Fibroblast of the aortic adventitia (primary cell): ENCODE results near the gene IFI44L. TPM values are rescaled to one million over a fixed set of nuclear protein-coding genes. Genes with fewer than 3 reads are reported as not detected.
A peak's percentile ranks its signal among the peaks of the same experiment; 100 is the strongest.

Experiments
- DNase-seq: peaks from one replicate; pipeline ENCODE4 v3.0.0-alpha.2; 2010; ENCODE audit warnings: low read depth
- H3K4me3 ChIP-seq: 2 replicates; pipeline ENCODE4 v1.5.1; 2011; ENCODE audit warnings: low read depth, mild to moderate bottlenecking, control low read depth, low read length, moderate library complexity
- CTCF ChIP-seq: IDR thresholded peaks from 2 replicates; pipeline ENCODE4 v1.5.1; 2011; ENCODE audit warnings: mild to moderate bottlenecking, low read length, control low read depth, inconsistent platforms; ENCODE audit not compliant: insufficient read depth
- total RNA-seq: library from RNA; depleted of rRNA; stranded (reverse); fragments of >200 nt; gene quantifications from 2 replicates; pipeline ENCODE4 v1.2.3, GENCODE V29; 2012; ENCODE audit warnings: low replicate concordance

Gene IFI44L
- total RNA-seq, 1 donor, result 17.7 TPM

DNA sequence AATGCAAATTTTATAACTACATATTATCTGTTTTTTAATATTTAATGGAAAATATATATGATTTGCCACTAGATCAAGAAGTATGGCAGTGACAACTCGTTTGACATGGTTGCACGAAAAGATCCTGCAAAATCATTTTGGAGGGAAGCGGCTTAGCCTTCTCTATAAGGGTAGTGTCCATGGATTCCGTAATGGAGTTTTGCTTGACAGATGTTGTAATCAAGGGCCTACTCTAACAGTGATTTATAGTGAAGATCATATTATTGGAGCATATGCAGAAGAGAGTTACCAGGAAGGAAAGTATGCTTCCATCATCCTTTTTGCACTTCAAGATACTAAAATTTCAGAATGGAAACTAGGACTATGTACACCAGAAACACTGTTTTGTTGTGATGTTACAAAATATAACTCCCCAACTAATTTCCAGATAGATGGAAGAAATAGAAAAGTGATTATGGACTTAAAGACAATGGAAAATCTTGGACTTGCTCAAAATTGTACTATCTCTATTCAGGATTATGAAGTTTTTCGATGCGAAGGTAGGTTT is 29.9 kb downstream of the IFI44L start:
- DNase-seq, result peak; percentile 23
- TF ChIP-seq CTCF, result no peak
- H3K4me3 ChIP-seq, result peak overlapping the region; percentile 46

DNA sequence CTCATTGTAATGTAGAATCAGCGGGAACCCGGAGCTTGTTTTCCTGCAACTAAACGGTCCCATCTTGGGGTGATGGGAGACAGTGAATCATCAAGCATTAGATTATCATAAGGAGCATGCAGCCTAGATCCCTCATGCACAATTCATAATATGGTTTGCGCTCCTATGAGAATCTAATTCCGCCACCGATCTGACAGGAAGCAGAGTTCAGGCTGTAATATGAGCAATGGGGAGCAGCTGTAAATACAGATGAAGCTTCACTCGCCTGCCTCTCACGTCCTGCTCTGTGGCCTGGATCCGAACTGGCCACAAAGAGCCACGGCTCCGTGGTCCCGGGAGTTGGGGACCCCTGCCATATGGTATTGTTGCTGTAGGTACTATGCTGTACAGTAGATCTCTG is 31.0 kb downstream of the IFI44L start:
- DNase-seq, result no peak
- no peak overlapping the region for H3K4me3 ChIP-seq
- no peak for TF ChIP-seq CTCF

DNA sequence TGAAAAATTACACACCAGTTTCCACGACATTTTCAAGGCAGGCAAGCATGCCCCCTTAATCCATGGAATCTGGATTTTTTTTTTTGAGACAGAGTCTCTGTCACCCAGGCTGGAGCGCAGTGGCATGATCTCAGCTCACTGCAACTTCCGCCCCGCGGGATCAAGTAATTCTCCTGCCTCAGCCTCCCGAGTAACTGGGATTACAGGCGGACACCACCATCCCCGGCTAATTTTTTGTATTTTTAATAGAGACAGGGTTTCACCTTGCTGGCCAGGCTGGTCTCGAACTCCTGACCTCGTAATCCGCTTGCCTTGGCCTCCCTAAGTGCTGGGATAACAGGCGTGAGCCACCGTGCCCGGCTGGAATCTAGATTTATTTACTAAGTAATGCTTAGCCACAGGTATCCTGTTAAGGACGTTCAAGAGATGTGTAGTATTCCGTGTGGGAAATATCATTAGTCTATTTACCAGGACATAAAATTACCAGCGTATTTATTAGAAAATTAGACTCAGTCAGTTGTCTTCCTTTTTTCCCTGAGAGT is 31.8 kb downstream of the IFI44L start:
- no peak overlapping the region for H3K4me3 ChIP-seq
- no peak for DNase-seq
- TF ChIP-seq CTCF, result no peak

- DNase-seq, result no peak
- no peak overlapping the region for H3K4me3 ChIP-seq
- TF ChIP-seq CTCF, result no peak
These were observed 38.7 kb downstream of the IFI44L start for GRCh38 chr1:78658901-78659300.

DNA sequence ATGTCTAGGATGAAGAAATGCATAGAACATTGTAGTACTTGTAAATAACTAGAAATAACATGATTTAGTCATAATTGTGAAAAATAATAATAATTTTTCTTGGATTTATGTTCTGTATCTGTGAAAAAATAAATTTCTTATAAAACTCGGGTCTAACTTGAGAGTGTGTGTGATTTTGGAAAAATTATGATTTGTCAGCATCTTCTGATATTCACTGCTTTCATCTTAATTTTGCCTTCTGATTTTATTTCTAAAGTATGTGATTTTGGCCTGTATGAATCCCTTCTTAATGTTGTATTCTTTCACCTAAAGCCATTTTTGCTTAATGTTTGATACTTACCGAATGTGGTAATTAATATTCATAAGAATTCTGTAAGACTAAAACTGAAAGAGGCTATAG is 43.7 kb downstream of the IFI44L start:
- no peak for DNase-seq
- H3K4me3 ChIP-seq, result no peak overlapping the region
- no peak for TF ChIP-seq CTCF

GRCh38 chr1:78664763-78665162 is 44.5 kb downstream of the IFI44L start:
- no peak for TF ChIP-seq CTCF
- DNase-seq, result no peak
- H3K4me3 ChIP-seq, result no peak overlapping the region

- no peak for TF ChIP-seq CTCF
- no peak for DNase-seq
- no peak overlapping the region for H3K4me3 ChIP-seq
These were observed 45.6 kb downstream of the IFI44L start for GRCh38 chr1:78665809-78666208.
